ENCODE data around the gene MACROD1.

- TF ChIP-seq POLR2A (IDR thresholded peaks at IDR 0.05), result no peak
- no peak for TF ChIP-seq CTCF (IDR thresholded peaks at IDR 0.05)
Measured at GRCh38 chr11:64068705-64069400, 97.1 kb downstream of the MACROD1 start.
